HG03354 (cell line): ENCODE data around the gene HOXB9.

Experiments used
- ATAC-seq: cut with Tn5 transposase; IDR thresholded peaks from one replicate; pipeline ENCODE4 v1.9.1; 2021; ENCODE audit warnings: mild to moderate bottlenecking; ENCODE audit not compliant: unreplicated experiment, poor library complexity, severe bottlenecking

HOXB9 gene

DNA sequence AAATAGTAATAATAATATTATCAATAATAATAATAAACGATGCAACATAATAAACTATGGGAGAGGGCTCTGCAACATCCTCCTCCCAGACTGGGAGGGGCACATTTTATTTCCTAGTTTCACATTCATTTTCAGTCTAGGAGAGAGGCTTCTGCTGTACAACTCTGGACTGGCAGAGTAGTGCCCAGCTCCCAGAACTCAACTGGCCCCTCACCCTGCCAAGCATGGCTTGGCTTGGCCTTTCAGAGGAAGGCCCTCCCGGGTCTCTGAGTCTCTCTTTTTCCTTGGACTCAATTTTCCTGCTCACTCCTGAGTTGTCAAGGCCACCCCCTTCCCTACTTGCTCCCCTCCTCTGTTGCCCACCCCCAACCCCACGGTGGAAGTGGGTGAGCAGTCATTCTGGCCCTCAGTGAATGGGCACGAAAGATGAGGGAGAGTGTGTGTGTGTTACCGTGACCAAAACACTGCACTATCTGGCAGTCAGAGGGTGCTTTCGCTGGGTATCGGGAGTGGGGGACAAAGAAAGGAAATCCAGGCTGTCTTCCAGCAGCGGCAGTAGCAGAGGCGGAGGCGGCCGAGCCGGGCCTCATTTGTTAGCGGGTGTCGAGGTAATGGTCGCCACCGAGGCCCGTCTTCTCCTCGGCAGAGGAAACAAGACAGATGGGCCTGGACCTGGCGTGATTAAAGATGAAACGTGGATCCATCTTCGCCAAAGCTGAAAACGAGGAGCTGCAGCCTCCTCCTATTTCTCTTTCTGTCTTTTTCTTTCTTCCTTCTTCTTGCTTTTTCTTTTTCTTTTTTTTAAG, 50.3 kb downstream of the HOXB9 start:
- no peak for ATAC-seq

GRCh38 chr17:48575066-48575582, 51.0 kb downstream of the HOXB9 start:
- ATAC-seq: no peak

- ATAC-seq: no peak
Measured at GRCh38 chr17:48574505-48575065, 51.6 kb downstream of the HOXB9 start.

- ATAC-seq: no peak
Measured at GRCh38 chr17:48571826-48572417, 54.2 kb downstream of the HOXB9 start.
